Astrocyte of the spinal cord (primary cell): ENCODE measurements around the gene MYNN.

Experiments used
- DNase-seq: peaks from one replicate; pipeline ENCODE4 v3.0.0; 2011; ENCODE audit warnings: low read depth, low spot score
- H3K4me3 ChIP-seq: 2 replicates; pipeline ENCODE4 v1.5.1; 2011; ENCODE audit warnings: low read depth, mild to moderate bottlenecking, low read length, moderate library complexity
- CTCF ChIP-seq: IDR thresholded peaks from 2 replicates; pipeline ENCODE4 v1.5.1; 2012; ENCODE audit warnings: low read depth, mild to moderate bottlenecking, low read length, inconsistent platforms
- in situ Hi-C: cut with HindIII; loops from 2 replicates; pipeline ENCODE4 v1.10.0; 2017; ENCODE audit warnings: low sequenced_read_pairs

Gene MYNN

GRCh38 chr3:169836942-169837275, 63.7 kb downstream of the MYNN start:
- no peak for TF ChIP-seq CTCF
- DNase-seq: no peak
- in situ Hi-C loops: no loop called here
- no peak overlapping the region for H3K4me3 ChIP-seq

- no peak for TF ChIP-seq CTCF
- in situ Hi-C loops: no loop called here
- no peak overlapping the region for H3K4me3 ChIP-seq
- no peak for DNase-seq
These were observed 65.4 kb downstream of the MYNN start for GRCh38 chr3:169838511-169839030.
